Memory B cell (primary cell): Measurements from ENCODE around the gene KCTD10.

Experiments used
- ATAC-seq: fragments of 150-1000 bp; cut with Tn5 transposase; 2 replicates; pipeline ENCODE4 v1.10.0; 2021; ENCODE audit warnings: low read depth, mild to moderate bottlenecking, moderate library complexity
- DNase-seq, 2 donors: peaks; one replicate each; pipeline ENCODE4 v3.0.0; 2022; ENCODE audit warnings: low spot score in 2 of 2
- H3K27ac Mint-ChIP-seq: one replicate; pipeline ENCODE4 v1.8.0; 2022; ENCODE audit warnings: mild to moderate bottlenecking, moderate library complexity, mixed read lengths
- H3K27me3 Mint-ChIP-seq: one replicate; pipeline ENCODE4 v1.8.0; 2022; ENCODE audit warnings: mixed read lengths
- H3K36me3 Mint-ChIP-seq: one replicate; pipeline ENCODE4 v1.8.0; 2022; ENCODE audit warnings: mild to moderate bottlenecking, mixed read lengths
- H3K4me1 Mint-ChIP-seq: one replicate; pipeline ENCODE4 v1.8.0; 2022; ENCODE audit warnings: mixed read lengths
- H3K4me3 Mint-ChIP-seq: one replicate; pipeline ENCODE4 v1.8.0; 2022; ENCODE audit warnings: mild to moderate bottlenecking, moderate library complexity, mixed read lengths
- H3K9me3 Mint-ChIP-seq: one replicate; pipeline ENCODE4 v1.8.0; 2022; ENCODE audit warnings: mixed read lengths

Gene KCTD10

DNA sequence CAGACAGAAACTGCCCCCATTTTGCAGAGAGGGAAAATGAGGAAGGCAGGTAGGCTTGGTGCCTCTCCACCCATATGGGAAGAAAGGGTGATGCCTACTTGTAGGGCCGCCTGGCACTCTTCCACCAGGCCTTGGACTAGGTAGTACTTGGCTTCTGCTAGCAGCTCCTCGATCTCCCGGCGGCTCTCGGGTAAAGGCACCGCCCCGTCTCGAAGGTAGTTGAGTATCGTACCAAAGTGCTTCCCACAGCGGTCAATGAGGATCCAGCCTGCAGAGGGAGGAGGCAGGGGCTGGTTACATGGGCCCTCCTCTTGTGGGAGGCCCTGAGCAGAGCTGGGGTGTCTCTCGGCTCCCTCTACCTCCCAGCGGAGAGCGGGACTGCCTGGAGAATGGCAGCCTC, 16.6 kb downstream of the KCTD10 start:
- H3K27me3 Mint-ChIP-seq: no peaks in the 10 kb centered on the region
- no peak overlapping the region for H3K4me3 Mint-ChIP-seq
- no peaks in the 10 kb centered on the region for H3K9me3 Mint-ChIP-seq
- H3K36me3 Mint-ChIP-seq: peaks cover 32% of the 10 kb centered on the region
- H3K27ac Mint-ChIP-seq: no peak overlapping the region
- H3K4me1 Mint-ChIP-seq: peaks cover 19% of the 10 kb centered on the region
- no peak for DNase-seq
- no peak for ATAC-seq

DNA sequence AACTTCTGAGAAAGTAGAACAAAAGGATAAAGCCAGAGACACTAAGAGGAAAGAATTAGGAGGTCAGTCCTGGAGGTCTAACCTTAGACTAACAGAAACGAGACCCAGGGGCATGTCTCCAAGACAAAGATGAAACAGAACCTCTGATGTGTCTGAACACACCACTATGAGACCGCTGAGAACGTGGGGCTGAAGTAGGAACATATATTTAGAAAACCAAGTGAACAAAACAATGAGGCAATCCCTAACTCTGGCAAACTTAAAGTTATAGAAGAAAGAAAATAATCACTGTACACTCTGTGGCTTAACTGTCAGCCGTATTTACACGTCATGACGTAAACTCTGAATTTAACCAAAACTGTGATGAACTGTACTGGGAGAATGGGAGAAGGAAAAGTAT, 17.9 kb downstream of the KCTD10 start:
- H3K27me3 Mint-ChIP-seq: no peaks in the 10 kb centered on the region
- H3K9me3 Mint-ChIP-seq: no peaks in the 10 kb centered on the region
- DNase-seq (no peak), ATAC-seq (no peak)
- no peak overlapping the region for H3K27ac Mint-ChIP-seq
- peaks cover 19% of the 10 kb centered on the region for H3K4me1 Mint-ChIP-seq
- no peak overlapping the region for H3K4me3 Mint-ChIP-seq
- peaks cover 34% of the 10 kb centered on the region for H3K36me3 Mint-ChIP-seq

DNA sequence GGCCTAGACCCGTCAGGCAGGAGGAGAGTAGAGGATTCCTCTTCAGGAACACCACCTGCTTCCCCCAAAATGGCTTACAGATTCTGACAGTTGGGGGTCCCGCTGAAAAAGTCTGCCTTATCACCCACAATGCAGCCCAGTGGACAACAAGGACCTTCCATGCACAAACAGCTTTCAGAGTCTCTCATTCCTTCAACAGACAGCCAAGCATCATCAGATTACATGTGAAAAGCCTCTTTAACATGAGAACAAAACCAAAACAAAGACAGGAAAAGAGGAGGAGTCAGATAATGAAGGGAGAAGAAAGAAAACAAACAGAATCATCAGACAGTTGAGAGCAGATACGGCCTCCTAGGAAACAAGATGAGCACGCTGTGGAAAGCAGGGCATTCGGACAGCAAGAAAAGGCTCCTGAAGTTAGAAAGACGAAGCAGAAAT, 18.3 kb downstream of the KCTD10 start:
- Mint-ChIP-seq H3K36me3 (peaks cover 36% of the 10 kb centered on the region), H3K27me3 (no peaks in the 10 kb centered on the region), H3K27ac (no peak overlapping the region), H3K4me3 (no peak overlapping the region), H3K4me1 (peaks cover 19% of the 10 kb centered on the region), H3K9me3 (no peaks in the 10 kb centered on the region)
- ATAC-seq (no peak), DNase-seq (no peak)

DNA sequence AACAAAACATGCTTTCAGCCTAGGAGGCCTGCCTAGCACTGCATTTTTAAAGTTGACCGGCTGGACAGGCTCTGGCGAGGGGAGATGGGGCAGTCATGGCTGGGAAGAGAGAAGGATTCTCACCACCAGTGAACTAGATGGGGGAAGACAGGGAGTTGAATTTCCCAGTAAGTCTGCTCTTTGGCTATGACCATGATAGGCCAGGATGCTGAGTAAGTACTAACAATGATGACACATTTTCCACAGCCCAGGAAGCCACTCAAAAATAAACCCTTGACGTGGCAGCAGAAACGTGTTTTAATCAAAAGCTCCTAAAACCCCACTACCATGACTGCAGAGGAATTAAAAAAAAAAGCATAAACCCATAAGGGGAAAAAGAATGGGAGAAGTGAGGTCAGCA, 19.0 kb downstream of the KCTD10 start:
- Mint-ChIP-seq H3K27ac (no peak overlapping the region), H3K4me3 (no peak overlapping the region), H3K27me3 (no peaks in the 10 kb centered on the region), H3K9me3 (no peaks in the 10 kb centered on the region), H3K36me3 (peaks cover 36% of the 10 kb centered on the region), H3K4me1 (peaks cover 15% of the 10 kb centered on the region)
- no peak for DNase-seq
- ATAC-seq: no peak

DNA sequence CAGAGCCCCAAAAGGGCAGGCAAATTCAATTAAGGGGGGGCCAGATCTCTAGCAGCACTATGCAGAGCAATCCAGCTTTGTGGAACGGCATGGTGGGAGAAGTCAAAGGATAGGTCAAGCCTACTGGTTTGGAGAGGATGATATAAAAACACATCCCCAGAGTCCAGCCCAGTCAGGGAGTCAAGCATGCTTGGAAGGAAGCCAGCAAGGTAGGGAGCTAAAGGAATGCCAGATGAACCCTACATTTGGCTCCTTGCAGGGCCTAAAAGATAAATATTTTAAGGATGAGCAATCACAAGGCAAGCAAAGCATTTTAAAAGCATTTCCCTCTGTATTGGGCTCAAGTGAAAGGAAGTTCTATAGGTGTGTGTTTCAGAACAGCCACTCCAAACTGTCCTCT, 21.4 kb downstream of the KCTD10 start:
- Mint-ChIP-seq H3K27me3 (no peaks in the 10 kb centered on the region), H3K27ac (no peak overlapping the region), H3K4me3 (no peak overlapping the region), H3K9me3 (no peaks in the 10 kb centered on the region), H3K4me1 (peaks cover 3% of the 10 kb centered on the region), H3K36me3 (peaks cover 44% of the 10 kb centered on the region)
- ATAC-seq: no peak
- no peak for DNase-seq

DNA sequence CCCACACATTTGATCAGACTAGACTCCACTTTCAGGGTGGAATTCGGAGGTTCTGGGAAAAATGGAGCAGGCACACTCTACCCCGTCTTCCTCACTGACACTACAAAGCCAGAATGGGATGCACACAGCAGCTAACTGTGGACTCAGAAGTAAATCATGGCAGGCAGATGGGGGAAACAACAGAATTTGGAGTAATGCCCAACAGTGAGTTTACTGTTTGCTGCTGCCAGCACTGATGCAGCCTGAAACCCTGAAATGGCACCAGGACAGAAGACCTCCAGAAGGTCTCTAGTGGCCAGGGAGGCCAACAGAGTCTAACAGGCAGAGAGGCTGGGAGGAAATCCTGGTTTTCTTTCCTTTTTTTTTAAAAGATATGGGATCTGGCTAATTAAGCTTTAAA, 24.6 kb downstream of the KCTD10 start:
- H3K9me3 Mint-ChIP-seq: no peaks in the 10 kb centered on the region
- no peaks in the 10 kb centered on the region for H3K4me1 Mint-ChIP-seq
- peaks cover 46% of the 10 kb centered on the region for H3K36me3 Mint-ChIP-seq
- H3K27me3 Mint-ChIP-seq: no peaks in the 10 kb centered on the region
- ATAC-seq: no peak
- no peak overlapping the region for H3K4me3 Mint-ChIP-seq
- H3K27ac Mint-ChIP-seq: no peak overlapping the region
- no peak for DNase-seq

DNA sequence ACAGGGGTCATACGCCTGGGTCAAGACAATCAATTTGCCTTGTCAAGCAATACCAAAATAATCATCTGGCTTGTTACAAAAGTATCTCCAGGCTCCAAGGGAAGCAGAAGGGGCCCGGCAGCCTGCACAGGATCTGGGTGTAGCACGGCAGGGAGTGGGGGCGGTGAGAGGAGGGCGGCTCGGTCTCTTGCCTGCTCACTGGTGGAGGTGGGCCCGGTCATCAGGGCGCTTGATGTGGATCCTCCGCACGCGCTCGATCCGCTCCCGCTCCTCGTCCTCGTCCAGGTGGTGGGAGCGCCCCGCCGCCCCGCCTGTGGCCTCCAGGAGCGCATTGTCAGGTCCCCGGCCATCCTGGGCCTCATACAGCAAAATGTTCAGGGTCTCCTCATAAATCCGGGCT, 25.7 kb downstream of the KCTD10 start:
- peaks cover 37% of the 10 kb centered on the region for H3K36me3 Mint-ChIP-seq
- H3K4me1 Mint-ChIP-seq: no peaks in the 10 kb centered on the region
- no peak for ATAC-seq
- no peak overlapping the region for H3K27ac Mint-ChIP-seq
- no peak for DNase-seq
- H3K4me3 Mint-ChIP-seq: no peak overlapping the region
- H3K27me3 Mint-ChIP-seq: no peaks in the 10 kb centered on the region
- no peaks in the 10 kb centered on the region for H3K9me3 Mint-ChIP-seq

DNA sequence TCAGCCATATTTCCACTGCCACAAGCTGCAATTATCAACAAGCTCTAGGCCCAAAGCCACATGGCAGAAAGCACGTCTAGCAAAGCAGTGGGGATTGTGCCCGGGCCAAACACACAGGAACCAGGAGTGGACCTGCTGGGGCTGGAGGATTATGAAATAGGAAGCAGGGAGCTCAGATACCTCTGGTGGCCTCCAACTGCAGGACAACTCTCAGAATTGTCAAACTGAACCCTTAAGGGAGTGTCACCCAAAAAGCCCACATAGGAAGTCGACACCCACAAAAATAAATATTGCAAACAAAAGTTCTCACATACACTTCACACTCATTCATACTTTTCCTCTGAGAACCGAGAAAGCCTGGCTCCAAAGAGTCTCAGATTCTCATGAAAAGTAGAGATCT, 26.1 kb downstream of the KCTD10 start:
- Mint-ChIP-seq H3K4me3 (no peak overlapping the region), H3K9me3 (no peaks in the 10 kb centered on the region), H3K27ac (no peak overlapping the region), H3K27me3 (no peaks in the 10 kb centered on the region), H3K36me3 (peaks cover 33% of the 10 kb centered on the region), H3K4me1 (no peaks in the 10 kb centered on the region)
- DNase-seq (no peak), ATAC-seq (no peak)

DNA sequence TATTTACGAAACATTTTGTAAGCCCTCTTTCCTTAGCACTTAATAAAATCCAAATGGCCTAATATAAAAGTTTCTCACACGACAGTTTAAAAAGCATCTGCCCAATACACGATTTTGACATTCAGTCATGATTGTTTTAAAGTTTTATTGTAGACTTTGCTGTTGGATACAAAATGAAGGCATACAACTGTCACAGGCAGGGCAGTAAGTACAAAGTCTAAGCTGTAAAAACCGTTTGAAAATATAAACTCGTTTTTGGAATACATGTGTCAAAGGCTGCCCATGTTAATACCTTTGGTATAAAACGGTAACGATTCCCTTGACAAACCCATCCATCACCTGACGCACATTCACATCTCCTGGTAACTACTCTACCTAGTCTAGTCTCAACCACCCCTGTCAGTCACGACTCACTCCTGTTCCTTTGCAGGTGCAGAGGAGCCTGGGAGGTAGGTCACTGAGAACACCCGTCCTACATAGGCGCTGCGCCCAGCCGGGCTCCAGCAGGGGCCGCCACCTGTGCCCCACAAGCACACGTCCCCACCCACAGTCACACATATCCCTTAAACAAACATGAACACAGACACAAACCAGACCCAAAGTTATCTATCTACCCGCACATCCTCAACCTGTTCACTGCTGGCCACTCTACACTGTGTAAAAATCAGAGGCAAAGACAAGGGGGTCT, 27.1 kb downstream of the KCTD10 start:
- Mint-ChIP-seq H3K36me3 (peaks cover 30% of the 10 kb centered on the region), H3K27me3 (no peaks in the 10 kb centered on the region), H3K27ac (no peak overlapping the region), H3K4me1 (no peaks in the 10 kb centered on the region), H3K9me3 (no peaks in the 10 kb centered on the region), H3K4me3 (no peak overlapping the region)
- ATAC-seq (no peak), DNase-seq (no peak)

DNA sequence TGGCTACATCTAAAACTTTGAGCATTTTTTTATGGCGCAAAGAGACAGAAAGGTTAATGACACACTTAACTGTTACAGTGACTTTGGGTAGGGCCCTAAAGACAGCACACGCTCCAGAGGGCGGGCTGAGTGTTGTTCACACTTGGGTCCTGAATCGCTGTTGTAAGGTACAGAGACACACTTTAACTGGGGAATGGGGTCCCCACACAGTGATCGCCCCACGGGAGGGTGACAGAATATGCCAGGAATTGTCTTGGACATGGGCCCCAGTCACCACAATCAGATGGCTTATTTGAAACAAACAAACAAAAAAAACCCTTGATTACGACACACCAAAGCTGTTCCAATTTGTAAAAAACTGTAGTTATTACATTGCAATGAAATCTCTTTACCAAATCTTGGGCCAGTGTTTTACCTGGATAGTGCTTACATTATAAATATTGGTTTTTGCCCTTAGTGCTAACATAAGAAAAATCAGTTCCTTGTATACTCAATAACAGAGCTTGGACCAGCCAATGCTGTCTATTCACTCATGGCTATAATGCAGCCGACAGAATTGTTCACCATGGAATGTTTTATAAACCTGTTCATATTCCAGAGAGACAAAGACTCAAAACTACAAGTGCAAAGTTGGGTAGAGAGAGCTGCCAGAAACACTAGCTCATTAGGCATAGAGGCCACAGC, 28.3 kb downstream of the KCTD10 start:
- no peak for ATAC-seq
- Mint-ChIP-seq H3K9me3 (no peaks in the 10 kb centered on the region), H3K4me1 (no peaks in the 10 kb centered on the region), H3K36me3 (peaks cover 29% of the 10 kb centered on the region), H3K27ac (no peak overlapping the region), H3K27me3 (no peaks in the 10 kb centered on the region), H3K4me3 (no peak overlapping the region)
- DNase-seq: no peak

DNA sequence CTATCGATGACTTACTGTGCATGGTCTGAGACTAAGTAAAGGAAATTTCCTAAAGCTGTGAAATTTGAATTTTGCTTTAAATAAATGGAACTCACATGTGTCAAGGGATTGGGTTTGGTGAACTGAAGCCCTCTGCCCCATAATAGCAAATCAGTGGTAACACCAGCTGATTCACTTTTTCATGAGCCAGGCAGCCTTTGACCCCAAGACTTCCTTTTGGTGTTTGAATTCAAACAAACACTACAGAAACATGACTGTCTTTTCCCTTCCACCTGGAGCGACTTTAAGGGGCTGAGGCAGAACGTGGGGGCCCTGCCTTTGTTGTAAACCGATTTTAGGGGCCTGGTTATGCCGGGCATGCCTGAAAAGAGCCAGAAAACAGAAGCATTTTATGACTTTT, 28.8 kb downstream of the KCTD10 start:
- H3K4me1 Mint-ChIP-seq: no peaks in the 10 kb centered on the region
- no peak overlapping the region for H3K27ac Mint-ChIP-seq
- H3K27me3 Mint-ChIP-seq: no peaks in the 10 kb centered on the region
- H3K4me3 Mint-ChIP-seq: no peak overlapping the region
- no peaks in the 10 kb centered on the region for H3K9me3 Mint-ChIP-seq
- DNase-seq (no peak), ATAC-seq (no peak)
- H3K36me3 Mint-ChIP-seq: peaks cover 29% of the 10 kb centered on the region

DNA sequence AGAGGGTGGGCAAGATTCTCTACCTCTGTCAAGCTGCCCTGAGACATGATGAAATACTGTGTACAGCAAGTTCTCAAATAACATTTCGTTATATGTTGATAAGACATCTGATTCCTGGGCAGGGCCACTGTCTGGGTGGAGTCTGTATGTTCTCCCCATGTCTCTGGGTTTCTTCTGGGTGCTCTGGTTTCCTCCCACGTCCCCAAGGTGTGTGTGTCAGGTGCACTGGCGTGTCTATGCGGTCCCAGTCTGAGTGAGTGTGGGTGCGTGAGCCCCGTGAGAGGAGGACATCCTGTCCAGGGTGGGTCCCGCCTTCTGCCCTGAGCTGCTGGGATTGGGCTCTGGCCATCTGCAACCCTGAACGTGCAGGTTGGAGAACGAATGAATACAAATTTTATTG, 29.6 kb downstream of the KCTD10 start:
- no peaks in the 10 kb centered on the region for H3K4me1 Mint-ChIP-seq
- H3K4me3 Mint-ChIP-seq: no peak overlapping the region
- no peak overlapping the region for H3K27ac Mint-ChIP-seq
- no peak for ATAC-seq
- H3K27me3 Mint-ChIP-seq: no peaks in the 10 kb centered on the region
- DNase-seq: no peak
- H3K36me3 Mint-ChIP-seq: peaks cover 29% of the 10 kb centered on the region
- H3K9me3 Mint-ChIP-seq: no peaks in the 10 kb centered on the region

DNA sequence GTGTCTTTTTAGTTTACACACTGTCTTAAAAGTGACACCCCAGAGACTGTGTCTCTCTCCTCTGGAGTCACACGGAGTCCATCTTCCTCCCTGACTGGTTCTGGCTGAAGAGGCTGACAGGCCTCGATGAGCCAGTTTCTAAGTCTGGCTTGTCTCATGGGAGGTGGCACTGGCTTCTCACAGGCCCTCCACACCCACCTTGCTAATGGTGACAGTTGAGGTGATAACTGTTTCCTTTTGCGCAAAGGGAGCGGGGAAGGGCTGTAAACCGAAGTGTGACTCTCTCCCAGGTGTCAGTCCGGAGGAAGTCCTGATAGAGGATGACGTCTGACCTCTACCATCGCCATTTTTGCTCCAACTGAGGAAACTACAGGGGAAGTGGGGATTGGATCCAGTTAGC, 30.2 kb downstream of the KCTD10 start:
- no peaks in the 10 kb centered on the region for H3K4me1 Mint-ChIP-seq
- H3K27ac Mint-ChIP-seq: no peak overlapping the region
- peaks cover 26% of the 10 kb centered on the region for H3K36me3 Mint-ChIP-seq
- no peaks in the 10 kb centered on the region for H3K27me3 Mint-ChIP-seq
- no peak overlapping the region for H3K4me3 Mint-ChIP-seq
- DNase-seq (no peak), ATAC-seq (no peak)
- no peaks in the 10 kb centered on the region for H3K9me3 Mint-ChIP-seq

DNA sequence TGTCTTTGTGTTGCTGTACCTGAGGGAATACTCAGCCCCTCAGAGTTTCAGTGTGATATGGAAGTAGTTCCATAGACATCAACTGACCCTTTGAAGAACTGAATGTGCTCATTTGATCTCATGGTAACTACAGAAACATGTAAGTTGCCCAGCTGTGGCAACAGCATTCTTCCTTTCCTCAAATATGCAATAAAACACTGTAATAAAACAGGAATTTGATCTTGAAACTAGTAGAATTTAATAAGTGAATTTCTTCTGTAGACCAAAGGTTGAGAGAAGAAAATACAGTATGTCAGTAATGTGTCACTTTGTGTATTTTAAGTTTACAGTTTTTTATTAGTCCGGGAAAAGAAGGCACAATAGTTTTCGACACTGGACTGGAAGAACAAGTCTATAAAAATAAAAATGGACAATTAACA, 31.9 kb downstream of the KCTD10 start:
- no peaks in the 10 kb centered on the region for H3K4me1 Mint-ChIP-seq
- no peaks in the 10 kb centered on the region for H3K9me3 Mint-ChIP-seq
- DNase-seq (no peak), ATAC-seq (no peak)
- no peaks in the 10 kb centered on the region for H3K27me3 Mint-ChIP-seq
- H3K4me3 Mint-ChIP-seq: no peak overlapping the region
- H3K27ac Mint-ChIP-seq: no peak overlapping the region
- peaks cover 16% of the 10 kb centered on the region for H3K36me3 Mint-ChIP-seq

DNA sequence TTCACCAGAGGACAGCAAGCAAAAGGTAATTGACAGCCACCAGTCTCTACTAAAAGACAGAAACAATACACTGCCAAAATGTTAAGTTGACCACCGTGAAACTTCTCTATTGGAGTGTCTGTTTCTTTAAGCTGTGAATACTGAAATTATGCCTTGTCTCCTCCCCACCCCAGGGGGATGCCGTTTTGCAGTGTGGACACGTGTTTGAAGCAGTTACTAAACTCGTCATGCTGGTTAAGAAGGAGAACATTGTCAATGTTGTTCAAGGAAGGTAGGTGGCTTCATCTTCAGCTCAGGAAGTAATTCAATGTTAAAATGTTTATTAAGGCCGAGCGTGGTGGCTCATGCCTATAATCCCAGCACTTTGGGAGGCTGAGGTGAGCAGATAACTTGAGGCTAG, 32.8 kb downstream of the KCTD10 start:
- Mint-ChIP-seq H3K9me3 (no peaks in the 10 kb centered on the region), H3K4me3 (no peak overlapping the region), H3K36me3 (peaks cover 10% of the 10 kb centered on the region), H3K27me3 (no peaks in the 10 kb centered on the region), H3K27ac (no peak overlapping the region), H3K4me1 (no peaks in the 10 kb centered on the region)
- ATAC-seq (no peak), DNase-seq (no peak)
